GM12872 (cell line): Measurements from ENCODE around the gene FREM2.

Experiments used
- TF ChIP-seq, protein P1 (sequence below): IDR thresholded peaks from 3 replicates; pipeline ENCODE4 v1.5.1; 2011; ENCODE audit warnings: low read depth, mild to moderate bottlenecking, low read length, moderate library complexity; ENCODE audit not compliant: insufficient read depth

The FREM2 gene

DNA sequence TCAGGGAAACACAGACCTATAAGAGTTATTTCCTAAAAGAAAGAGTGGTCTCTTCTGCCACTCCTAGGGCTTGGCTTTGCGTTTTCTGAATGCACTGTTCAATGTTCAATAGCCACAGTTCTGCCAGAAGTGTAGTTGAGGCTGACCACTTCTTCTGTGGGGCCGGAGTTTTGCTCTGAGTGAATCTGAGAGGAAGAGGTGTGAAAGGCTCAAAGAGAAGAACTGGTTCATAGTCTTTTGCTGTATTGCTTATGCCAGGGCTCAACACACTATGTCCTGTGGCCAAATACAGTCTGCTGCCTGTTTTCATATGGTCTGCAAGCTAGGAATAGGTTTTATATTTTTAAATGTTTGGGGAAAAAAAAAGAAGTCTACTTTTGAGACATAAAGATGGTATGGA, 175.6 kb downstream of the FREM2 start:
- TF ChIP-seq, protein P1, sequence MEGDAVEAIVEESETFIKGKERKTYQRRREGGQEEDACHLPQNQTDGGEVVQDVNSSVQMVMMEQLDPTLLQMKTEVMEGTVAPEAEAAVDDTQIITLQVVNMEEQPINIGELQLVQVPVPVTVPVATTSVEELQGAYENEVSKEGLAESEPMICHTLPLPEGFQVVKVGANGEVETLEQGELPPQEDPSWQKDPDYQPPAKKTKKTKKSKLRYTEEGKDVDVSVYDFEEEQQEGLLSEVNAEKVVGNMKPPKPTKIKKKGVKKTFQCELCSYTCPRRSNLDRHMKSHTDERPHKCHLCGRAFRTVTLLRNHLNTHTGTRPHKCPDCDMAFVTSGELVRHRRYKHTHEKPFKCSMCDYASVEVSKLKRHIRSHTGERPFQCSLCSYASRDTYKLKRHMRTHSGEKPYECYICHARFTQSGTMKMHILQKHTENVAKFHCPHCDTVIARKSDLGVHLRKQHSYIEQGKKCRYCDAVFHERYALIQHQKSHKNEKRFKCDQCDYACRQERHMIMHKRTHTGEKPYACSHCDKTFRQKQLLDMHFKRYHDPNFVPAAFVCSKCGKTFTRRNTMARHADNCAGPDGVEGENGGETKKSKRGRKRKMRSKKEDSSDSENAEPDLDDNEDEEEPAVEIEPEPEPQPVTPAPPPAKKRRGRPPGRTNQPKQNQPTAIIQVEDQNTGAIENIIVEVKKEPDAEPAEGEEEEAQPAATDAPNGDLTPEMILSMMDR = no peak

DNA sequence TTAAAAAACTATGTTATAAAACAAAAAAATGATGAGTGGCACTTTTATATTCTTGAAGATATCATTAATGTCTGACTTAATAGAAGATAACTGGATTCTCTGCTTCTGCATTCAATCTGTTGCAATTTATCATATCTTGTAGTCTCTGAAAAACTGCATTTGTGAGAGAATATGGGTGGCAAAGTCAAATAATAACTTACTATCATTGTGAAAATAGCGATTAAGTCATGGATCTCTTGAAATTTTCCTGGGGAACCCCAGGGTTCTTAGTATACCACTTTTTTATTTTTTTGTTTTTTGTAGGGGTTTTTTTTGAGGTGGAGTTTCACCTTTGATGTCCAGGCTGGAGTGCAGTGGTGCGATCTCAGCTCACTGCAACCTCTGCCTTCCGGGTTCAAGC, 176.7 kb downstream of the FREM2 start:
- TF ChIP-seq, protein P1 = no peak

DNA sequence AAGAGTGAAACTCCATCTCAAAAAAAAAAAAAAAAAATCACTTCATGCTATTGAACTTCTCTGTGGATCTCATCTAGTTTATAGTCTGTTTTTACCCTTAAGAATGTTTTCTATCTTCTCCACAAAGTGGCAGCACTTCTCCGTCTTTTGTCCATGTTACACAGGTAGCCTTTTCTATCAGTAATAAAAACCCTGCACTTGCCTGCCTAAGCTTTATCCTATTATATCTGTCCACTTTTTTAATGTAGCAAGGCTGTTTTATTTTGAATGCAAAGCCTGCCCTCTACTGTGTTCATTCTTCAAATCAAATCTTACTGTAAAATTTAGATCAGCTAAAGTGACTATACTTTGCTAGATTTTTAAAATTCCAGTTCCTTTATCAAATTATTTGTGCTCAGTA, 179.8 kb downstream of the FREM2 start:
- TF ChIP-seq, protein P1 = no peak

DNA sequence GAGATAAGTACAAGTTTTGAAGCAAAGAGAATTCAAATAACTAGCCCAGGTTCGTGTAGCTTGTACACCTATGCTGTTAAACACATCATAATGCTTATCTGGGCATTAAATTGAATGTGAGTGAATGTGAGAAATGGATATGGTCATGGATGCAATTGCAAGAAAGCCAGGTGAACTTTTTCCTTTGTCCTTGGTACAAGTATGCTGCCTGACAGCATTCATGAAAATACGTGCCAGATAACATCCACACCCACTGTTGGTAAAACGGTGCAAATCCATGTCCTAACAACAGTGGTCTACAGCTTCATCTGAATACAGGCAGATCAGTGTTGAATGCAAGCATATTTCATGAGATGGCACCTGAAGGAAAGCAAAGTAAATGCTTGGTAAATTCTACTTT, 181.5 kb downstream of the FREM2 start:
- TF ChIP-seq, protein P1 = no peak

DNA sequence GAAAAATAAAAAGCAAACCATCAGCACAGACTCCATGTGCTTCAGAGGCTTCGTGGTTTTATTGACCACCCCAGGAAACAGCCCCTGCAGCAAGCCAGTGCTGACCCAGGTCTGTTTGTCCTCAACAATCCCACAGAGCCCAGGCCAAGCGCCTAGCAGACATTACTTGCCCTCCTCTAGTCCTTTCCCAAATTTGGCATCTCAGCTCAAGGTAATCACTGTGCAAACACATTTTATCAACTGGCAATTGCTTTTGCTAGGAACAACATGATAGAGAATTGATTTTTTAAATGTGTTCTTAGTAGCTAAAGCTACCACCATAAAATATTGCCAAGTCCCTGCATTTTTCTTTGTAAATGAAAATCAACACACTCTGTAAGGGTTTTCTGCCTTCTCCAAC, 182.0 kb downstream of the FREM2 start:
- TF ChIP-seq, protein P1 = no peak

DNA sequence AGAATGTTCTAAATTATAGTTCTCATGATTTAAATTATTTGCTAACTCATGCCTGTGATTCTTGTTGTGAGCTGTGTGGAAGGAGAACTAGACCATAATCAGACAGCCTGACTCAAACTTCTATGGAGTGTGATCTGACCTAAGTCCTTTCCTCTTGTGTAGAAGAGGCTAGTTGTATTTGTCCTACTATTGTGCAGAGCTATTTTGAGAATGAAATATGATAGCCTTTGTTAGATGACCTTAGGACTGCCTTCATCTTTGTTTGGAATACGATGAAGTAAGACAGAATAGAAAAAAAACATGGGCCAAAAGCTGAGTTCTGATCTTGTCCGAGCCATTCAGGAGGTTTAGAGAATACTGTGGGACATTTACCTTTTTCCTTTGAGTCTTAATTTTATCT, 184.4 kb downstream of the FREM2 start:
- TF ChIP-seq, protein P1 = no peak

DNA sequence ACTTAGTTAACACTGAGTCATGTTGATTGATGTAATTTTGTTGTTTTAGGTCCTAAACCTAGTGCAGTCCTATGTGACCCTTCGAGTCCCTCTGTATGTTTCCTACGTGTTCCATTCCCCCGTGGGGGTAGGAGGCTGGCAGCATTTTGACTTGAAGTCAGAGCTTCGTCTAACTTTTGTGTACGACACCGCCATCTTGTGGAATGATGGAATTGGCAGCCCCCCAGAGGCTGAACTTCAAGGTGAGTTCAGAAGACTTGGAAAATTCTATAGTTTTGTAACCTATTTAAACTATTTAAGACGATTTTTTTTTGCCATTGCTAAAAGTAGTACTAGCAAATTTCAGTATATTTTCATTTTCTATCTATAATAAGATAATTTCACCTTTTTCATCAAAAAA, 185.8 kb downstream of the FREM2 start:
- TF ChIP-seq, protein P1 = peak; percentile 69
